ENCODE data around the gene DEGS1.

The DEGS1 gene

GRCh38 chr1:224182866-224183590 is at the start of gene DEGS1:
Gene DEGS1, plus strand, starts transcription at chr1:224183240. Its CDS starts 97 bp downstream, at chr1:224183337.
- DNase-seq (ENCODE audit: low spot score), result peak; percentile 96

GRCh38 chr1:224133741-224134299 is 49.2 kb upstream of the DEGS1 start:
- no peak for DNase-seq (ENCODE audit: low spot score)

GRCh38 chr1:224137518-224137917 is 45.5 kb upstream of the DEGS1 start:
- no peak for DNase-seq (ENCODE audit: low spot score)

- no peak for DNase-seq (ENCODE audit: low spot score)
These were observed 44.8 kb upstream of the DEGS1 start for GRCh38 chr1:224138198-224138597.

- DNase-seq (ENCODE audit: low spot score), result no peak
These were observed 41.3 kb upstream of the DEGS1 start for GRCh38 chr1:224141693-224142092.

- no peak for DNase-seq (ENCODE audit: low spot score)
These were observed 33.3 kb upstream of the DEGS1 start for GRCh38 chr1:224149709-224150108.

GRCh38 chr1:224151117-224151516 is 31.9 kb upstream of the DEGS1 start:
- DNase-seq (ENCODE audit: low spot score), result no peak

- no peak for DNase-seq (ENCODE audit: low spot score)
These were observed 25.7 kb upstream of the DEGS1 start for GRCh38 chr1:224157316-224157715.

GRCh38 chr1:224159541-224159940 is 23.5 kb upstream of the DEGS1 start:
- no peak for DNase-seq (ENCODE audit: low spot score)

GRCh38 chr1:224160171-224160682 is 22.8 kb upstream of the DEGS1 start:
- no peak for DNase-seq (ENCODE audit: low spot score)

GRCh38 chr1:224162768-224163167 is 20.3 kb upstream of the DEGS1 start:
- no peak for DNase-seq (ENCODE audit: low spot score)

GRCh38 chr1:224163311-224163710 is 19.7 kb upstream of the DEGS1 start:
- DNase-seq (ENCODE audit: low spot score), result no peak

- DNase-seq (ENCODE audit: low spot score), result peak; percentile 42
These were observed 14.1 kb upstream of the DEGS1 start for GRCh38 chr1:224168859-224169380.

GRCh38 chr1:224169718-224170270 is 13.2 kb upstream of the DEGS1 start:
- DNase-seq (ENCODE audit: low spot score), result no peak

GRCh38 chr1:224170343-224170742 is 12.7 kb upstream of the DEGS1 start:
- DNase-seq (ENCODE audit: low spot score), result no peak

GRCh38 chr1:224170748-224171478 is 12.1 kb upstream of the DEGS1 start:
- DNase-seq (ENCODE audit: low spot score), result peak; percentile 33

GRCh38 chr1:224172229-224172628 is 10.8 kb upstream of the DEGS1 start:
- no peak for DNase-seq (ENCODE audit: low spot score)

GRCh38 chr1:224173523-224173922 is 9.5 kb upstream of the DEGS1 start:
- DNase-seq (ENCODE audit: low spot score), result no peak

GRCh38 chr1:224175617-224176016 is 7.4 kb upstream of the DEGS1 start:
- DNase-seq (ENCODE audit: low spot score), result no peak

GRCh38 chr1:224177356-224177999 is 5.6 kb upstream of the DEGS1 start:
- no peak for DNase-seq (ENCODE audit: low spot score)

- DNase-seq (ENCODE audit: low spot score), result no peak
These were observed 4.1 kb upstream of the DEGS1 start for GRCh38 chr1:224178894-224179293.

Data from germinal center (tissue), 1 donor.